HEK293 (cell line): ENCODE measurements around the gene ACOT8.

Experiments used
- CTCF ChIP-seq: fragments of 450-650 bp; formaldehyde crosslinking; IDR thresholded peaks from 2 replicates; pipeline ENCODE4 v1.5.1; 2016; ENCODE audit warnings: missing biosample characterization, missing genetic modification characterization
- KLF10 ChIP-seq: fragments of 450-650 bp; IDR thresholded peaks from 2 replicates; pipeline ENCODE4 v1.5.1; 2018; ENCODE audit warnings: missing biosample characterization, mild to moderate bottlenecking, missing genetic modification characterization
- KLF17 ChIP-seq: fragments of 450-650 bp; formaldehyde crosslinking; IDR thresholded peaks from 2 replicates; pipeline ENCODE4 v1.5.1; 2016; ENCODE audit warnings: missing biosample characterization, missing genetic modification characterization
- PBX3 ChIP-seq: sonication (generic); formaldehyde crosslinking; IDR thresholded peaks from 2 replicates; pipeline ENCODE4 v1.8.1; 2022; ENCODE audit warnings: mild to moderate bottlenecking, moderate library complexity, missing genetic modification reagents
- PRDM1 ChIP-seq: fragments of 450-650 bp; formaldehyde crosslinking; IDR thresholded peaks from 2 replicates; pipeline ENCODE4; 2016; ENCODE audit warnings: missing biosample characterization, missing genetic modification characterization
- ZFHX2 ChIP-seq: fragments of 450-650 bp; formaldehyde crosslinking; conservative IDR thresholded peaks from 2 replicates; pipeline ENCODE4 v1.5.1; 2016; ENCODE audit warnings: missing biosample characterization, missing genetic modification characterization
- ZNF169 ChIP-seq: fragments of 450-650 bp; formaldehyde crosslinking; IDR thresholded peaks from 2 replicates; pipeline ENCODE4 v1.5.1; 2016; ENCODE audit warnings: missing biosample characterization, missing genetic modification characterization
- ZNF274 ChIP-seq, 2 experiments: fragments of 200-500 bp in 1 of 2; fragments of 450-650 bp in 1 of 2; sonication (Bioruptor generic) in 1 of 2; formaldehyde crosslinking in 1 of 2; IDR thresholded peaks; 2 replicates each; pipeline versions ENCODE4 v1.5.1 to v1.6.1; 2014 to 2016; ENCODE audit warnings: borderline replicate concordance in 1 of 2, inconsistent platforms in 1 of 2, low read length in 1 of 2, missing biosample characterization in 1 of 2, missing genetic modification characterization in 1 of 2
- ZNF48 ChIP-seq: fragments of 450-650 bp; formaldehyde crosslinking; IDR thresholded peaks from 2 replicates; pipeline ENCODE4 v1.5.1; 2016; ENCODE audit warnings: missing biosample characterization, missing genetic modification characterization
- ZNF76 ChIP-seq: fragments of 450-650 bp; formaldehyde crosslinking; IDR thresholded peaks from 2 replicates; pipeline ENCODE4; 2016; ENCODE audit warnings: low read depth, missing biosample characterization, missing genetic modification characterization, borderline replicate concordance
- ZNF777 ChIP-seq: fragments of 450-650 bp; formaldehyde crosslinking; IDR thresholded peaks from 2 replicates; pipeline ENCODE4 v1.5.1; 2017; ENCODE audit warnings: missing biosample characterization, missing genetic modification characterization, borderline replicate concordance
- TF ChIP-seq, protein P1 (sequence below): fragments of 450-650 bp; formaldehyde crosslinking; IDR thresholded peaks from 2 replicates; pipeline ENCODE4 v1.5.1; 2016; ENCODE audit warnings: missing biosample characterization, missing genetic modification characterization
- TF ChIP-seq, protein P2 (sequence below): fragments of 450-650 bp; formaldehyde crosslinking; IDR thresholded peaks from 2 replicates; pipeline ENCODE4 v1.5.1; 2016; ENCODE audit warnings: missing biosample characterization, missing genetic modification characterization
- TF ChIP-seq, protein P3 (sequence below): fragments of 450-650 bp; IDR thresholded peaks from 2 replicates; pipeline ENCODE4 v1.5.1; 2018; ENCODE audit warnings: missing biosample characterization, mild to moderate bottlenecking, missing genetic modification characterization

GRCh38 chr20:45813006-45813340 lies 44.2 kb downstream of the ACOT8 start:
- TF ChIP-seq PRDM1 (tag by site-specific recombination) = no peak
- no peak for TF ChIP-seq CTCF (tag by site-specific recombination)
- TF ChIP-seq, protein P1, sequence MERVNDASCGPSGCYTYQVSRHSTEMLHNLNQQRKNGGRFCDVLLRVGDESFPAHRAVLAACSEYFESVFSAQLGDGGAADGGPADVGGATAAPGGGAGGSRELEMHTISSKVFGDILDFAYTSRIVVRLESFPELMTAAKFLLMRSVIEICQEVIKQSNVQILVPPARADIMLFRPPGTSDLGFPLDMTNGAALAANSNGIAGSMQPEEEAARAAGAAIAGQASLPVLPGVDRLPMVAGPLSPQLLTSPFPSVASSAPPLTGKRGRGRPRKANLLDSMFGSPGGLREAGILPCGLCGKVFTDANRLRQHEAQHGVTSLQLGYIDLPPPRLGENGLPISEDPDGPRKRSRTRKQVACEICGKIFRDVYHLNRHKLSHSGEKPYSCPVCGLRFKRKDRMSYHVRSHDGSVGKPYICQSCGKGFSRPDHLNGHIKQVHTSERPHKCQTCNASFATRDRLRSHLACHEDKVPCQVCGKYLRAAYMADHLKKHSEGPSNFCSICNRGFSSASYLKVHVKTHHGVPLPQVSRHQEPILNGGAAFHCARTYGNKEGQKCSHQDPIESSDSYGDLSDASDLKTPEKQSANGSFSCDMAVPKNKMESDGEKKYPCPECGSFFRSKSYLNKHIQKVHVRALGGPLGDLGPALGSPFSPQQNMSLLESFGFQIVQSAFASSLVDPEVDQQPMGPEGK = no peak
- no peak for TF ChIP-seq ZNF169 (tag by site-specific recombination)
- no peak for TF ChIP-seq ZNF76 (tag by site-specific recombination)
- TF ChIP-seq, protein P2, sequence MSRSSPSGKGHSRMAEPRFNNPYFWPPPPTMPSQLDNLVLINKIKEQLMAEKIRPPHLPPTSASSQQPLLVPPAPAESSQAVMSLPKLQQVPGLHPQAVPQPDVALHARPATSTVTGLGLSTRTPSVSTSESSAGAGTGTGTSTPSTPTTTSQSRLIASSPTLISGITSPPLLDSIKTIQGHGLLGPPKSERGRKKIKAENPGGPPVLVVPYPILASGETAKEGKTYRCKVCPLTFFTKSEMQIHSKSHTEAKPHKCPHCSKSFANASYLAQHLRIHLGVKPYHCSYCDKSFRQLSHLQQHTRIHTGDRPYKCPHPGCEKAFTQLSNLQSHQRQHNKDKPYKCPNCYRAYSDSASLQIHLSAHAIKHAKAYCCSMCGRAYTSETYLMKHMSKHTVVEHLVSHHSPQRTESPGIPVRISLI (tag by site-specific recombination) = no peak
- no peak for TF ChIP-seq ZNF48 (tag by site-specific recombination)
- TF ChIP-seq, protein P3, sequence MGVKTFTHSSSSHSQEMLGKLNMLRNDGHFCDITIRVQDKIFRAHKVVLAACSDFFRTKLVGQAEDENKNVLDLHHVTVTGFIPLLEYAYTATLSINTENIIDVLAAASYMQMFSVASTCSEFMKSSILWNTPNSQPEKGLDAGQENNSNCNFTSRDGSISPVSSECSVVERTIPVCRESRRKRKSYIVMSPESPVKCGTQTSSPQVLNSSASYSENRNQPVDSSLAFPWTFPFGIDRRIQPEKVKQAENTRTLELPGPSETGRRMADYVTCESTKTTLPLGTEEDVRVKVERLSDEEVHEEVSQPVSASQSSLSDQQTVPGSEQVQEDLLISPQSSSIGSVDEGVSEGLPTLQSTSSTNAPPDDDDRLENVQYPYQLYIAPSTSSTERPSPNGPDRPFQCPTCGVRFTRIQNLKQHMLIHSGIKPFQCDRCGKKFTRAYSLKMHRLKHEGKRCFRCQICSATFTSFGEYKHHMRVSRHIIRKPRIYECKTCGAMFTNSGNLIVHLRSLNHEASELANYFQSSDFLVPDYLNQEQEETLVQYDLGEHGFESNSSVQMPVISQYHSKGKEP (tag by site-specific recombination) = no peak
- TF ChIP-seq ZNF274 (IDR thresholded peaks at IDR 0.05; ENCODE audit: low read length) = no peak
- TF ChIP-seq ZNF274 (tag by site-specific recombination; IDR thresholded peaks at IDR 0.05; ENCODE audit: borderline replicate concordance) = no peak
- TF ChIP-seq ZNF777 = no peak
- TF ChIP-seq KLF10 (tag by site-specific recombination) = no peak
- TF ChIP-seq ZFHX2 (tag by site-specific recombination) = no peak
- no peak for TF ChIP-seq KLF17
- no peak for TF ChIP-seq PBX3 (CRISPR knock-in tag)
